GM12873 (cell line): Measurements from ENCODE around the gene SLX4IP.

Experiments
- TF ChIP-seq, protein P1 (sequence below): IDR thresholded peaks from 2 replicates; pipeline ENCODE4 v1.5.1; 2012; ENCODE audit warnings: low read depth, mild to moderate bottlenecking, moderate library complexity, low read length, control low read depth; ENCODE audit not compliant: insufficient read depth; ENCODE audit errors: missing control alignments

SLX4IP gene

DNA sequence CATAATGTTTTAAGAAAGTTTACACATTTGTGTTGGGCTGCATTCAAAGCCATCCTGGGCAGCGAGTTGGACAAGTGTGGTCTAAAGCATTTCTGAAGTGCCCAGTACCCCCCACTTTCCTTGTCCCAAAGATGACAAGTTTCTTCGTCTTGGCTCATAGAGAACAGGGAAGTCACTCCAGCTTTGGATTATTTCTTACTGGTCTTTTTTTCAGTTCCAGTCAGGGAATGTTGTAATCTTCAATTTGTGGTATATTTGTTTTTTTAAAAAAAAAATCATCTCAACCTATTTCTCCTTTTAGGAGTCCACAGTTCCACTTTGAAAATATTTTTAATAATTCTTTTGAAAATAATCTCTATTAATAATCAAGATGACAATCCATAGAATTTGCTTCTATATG is 34.0 kb downstream of the SLX4IP start:
- TF ChIP-seq, protein P1, sequence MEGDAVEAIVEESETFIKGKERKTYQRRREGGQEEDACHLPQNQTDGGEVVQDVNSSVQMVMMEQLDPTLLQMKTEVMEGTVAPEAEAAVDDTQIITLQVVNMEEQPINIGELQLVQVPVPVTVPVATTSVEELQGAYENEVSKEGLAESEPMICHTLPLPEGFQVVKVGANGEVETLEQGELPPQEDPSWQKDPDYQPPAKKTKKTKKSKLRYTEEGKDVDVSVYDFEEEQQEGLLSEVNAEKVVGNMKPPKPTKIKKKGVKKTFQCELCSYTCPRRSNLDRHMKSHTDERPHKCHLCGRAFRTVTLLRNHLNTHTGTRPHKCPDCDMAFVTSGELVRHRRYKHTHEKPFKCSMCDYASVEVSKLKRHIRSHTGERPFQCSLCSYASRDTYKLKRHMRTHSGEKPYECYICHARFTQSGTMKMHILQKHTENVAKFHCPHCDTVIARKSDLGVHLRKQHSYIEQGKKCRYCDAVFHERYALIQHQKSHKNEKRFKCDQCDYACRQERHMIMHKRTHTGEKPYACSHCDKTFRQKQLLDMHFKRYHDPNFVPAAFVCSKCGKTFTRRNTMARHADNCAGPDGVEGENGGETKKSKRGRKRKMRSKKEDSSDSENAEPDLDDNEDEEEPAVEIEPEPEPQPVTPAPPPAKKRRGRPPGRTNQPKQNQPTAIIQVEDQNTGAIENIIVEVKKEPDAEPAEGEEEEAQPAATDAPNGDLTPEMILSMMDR: no peak

DNA sequence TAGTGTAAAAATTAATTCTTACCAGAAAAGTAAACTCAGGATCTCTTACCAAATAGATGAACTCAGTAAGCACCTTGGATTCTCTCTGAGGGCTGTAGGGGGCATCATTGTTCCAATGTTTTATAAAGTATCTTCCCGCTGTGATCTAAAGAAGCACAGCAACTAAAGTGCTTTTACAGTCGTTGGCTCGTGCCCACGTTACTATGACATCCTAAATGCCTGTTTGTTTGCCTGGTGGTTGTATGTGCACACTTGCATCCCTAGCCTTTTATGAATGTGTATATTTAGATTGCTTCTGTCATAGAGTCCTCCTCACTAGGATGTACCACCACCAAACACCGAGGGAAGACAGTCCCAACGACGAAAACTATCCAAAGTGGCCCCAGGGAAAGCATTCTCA is 34.5 kb downstream of the SLX4IP start:
- TF ChIP-seq, protein P1: peak; percentile 29

DNA sequence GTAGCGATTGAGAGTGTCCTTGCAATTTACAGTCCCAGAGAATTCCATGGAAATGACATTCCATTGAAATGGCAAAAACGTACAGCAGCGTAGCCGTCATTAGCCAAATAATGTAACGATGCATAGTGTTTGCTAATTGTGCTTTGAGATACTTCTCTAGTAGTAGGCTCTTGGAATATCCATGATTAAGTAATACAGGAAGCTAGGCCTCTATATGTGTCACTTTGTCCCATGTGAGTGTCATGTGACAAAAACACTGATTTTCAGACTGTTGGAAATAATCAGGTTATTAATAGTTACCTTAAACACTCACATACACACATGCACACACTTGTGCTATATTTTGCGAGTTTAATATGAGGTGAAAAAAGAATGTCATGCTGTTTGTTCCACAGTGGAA is 35.2 kb downstream of the SLX4IP start:
- TF ChIP-seq, protein P1: no peak

DNA sequence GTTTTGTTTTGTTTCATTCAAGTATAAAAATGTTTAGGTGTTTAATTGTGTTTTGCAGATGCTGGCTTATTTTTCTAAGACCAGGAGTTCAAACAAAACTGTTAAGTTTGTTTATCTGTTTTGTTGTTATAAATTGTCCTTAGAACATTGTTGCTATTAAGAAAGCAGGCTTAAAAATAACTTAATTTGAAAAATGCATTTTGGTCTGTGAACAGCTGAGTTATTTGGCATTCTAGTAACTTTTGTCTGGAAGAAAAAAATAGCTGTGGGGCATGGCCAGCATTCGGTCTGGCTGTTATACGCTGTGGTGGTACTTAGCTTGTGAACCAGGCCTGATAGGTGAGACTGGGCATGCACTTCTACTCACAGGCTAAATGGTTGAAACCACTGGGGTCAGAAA is 37.8 kb downstream of the SLX4IP start:
- TF ChIP-seq, protein P1: no peak

DNA sequence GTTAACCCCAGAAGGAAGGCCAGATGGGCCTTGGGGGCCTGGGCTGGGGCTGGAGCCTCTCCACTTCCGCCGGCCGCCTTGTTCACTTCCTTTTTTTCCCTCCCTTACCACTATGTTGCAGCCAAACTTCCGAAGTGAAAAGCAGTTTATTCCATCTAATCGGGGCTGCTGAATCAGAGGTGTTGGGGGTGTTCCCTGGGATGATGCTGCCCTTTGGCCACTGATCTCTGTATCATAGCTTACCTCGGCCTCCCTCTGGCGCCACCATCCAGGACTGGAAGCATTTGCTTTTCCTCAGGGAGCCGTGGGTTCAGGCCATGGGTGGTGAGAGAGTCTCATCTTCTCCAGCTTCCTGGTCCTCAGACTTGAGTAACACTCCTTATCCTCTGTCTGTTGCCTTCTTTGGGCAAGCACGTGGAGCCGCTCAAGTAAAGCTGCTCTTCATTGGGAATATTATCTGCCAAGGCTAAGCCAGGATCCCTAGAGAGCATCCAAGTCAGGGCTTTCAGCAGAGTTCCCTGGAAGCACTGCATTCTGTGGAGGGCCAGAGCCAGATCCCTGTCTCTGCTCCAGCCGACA is 39.6 kb downstream of the SLX4IP start:
- TF ChIP-seq, protein P1: no peak

DNA sequence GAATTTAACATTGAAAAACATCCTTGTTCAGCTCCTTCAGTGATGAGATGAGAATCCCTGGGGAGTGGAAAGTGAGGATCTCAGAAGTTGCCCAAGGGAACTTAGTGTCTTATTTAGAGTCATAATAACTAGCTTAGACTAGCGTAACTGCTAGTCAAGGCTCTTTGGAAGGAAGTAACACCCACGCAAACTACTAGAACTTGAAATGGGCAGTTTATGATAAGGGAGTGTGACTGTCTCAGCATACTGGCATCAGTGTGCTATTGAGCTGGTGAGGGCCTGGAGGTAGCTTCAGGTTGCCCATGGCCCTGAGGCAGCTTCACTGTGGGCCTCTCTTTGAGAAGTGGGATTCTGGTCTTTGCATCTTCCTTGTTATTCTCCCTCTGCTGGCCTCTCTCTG is 40.1 kb downstream of the SLX4IP start:
- TF ChIP-seq, protein P1: peak; percentile 12

DNA sequence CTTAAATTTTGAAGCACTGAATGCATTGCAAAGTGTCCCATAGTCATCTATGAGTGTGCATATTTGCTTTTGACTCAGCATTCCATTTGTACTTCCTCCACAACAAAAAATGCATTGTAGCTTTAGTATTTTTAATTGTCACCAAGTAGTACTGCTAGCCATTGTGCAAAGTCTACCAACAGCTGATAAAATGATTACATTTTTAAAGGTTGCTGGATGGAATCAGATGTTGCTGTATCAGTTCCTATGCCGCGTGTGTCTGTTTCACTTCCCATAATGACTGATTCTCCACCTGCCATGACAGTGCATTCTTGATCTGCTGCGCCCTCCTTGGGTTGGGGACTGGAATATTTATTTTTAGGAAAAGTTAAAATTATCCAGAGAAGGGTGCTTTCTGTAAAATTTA is 41.2 kb downstream of the SLX4IP start:
- TF ChIP-seq, protein P1: peak; percentile 31
